NCI-H510A (cell line): Measurements from ENCODE around the gene PFDN2.
"Not testable (repeated sequence)": the region's sequence is repeated elsewhere in the genome, so short reads cannot be mapped to it uniquely, and the experiment has no call there.

Source experiments
- DNase-seq: peaks from one replicate; lab custom pipeline; 2025; lab: John Stamatoyannopoulos, UW

PFDN2 gene

GRCh38 chr1:161138431-161138830 lies 20.6 kb upstream of the PFDN2 start:
- DNase-seq: no peak

GRCh38 chr1:161137881-161138280 lies 20.0 kb upstream of the PFDN2 start:
- DNase-seq: no peak

- no peak for DNase-seq
Observed at GRCh38 chr1:161133220-161133740, 15.4 kb upstream of the PFDN2 start.

- peak; percentile 97 for DNase-seq
Observed at GRCh38 chr1:161132410-161133219, 14.8 kb upstream of the PFDN2 start, which contains the start of gene DEDD. Gene DEDD, minus strand, starts transcription at chr1:161132667. Its CDS starts 8,205 bp downstream, at chr1:161124462.

GRCh38 chr1:161131523-161132409 lies 13.9 kb upstream of the PFDN2 start:
- DNase-seq: no peak

- DNase-seq: no peak
Observed at GRCh38 chr1:161130266-161130665, 12.4 kb upstream of the PFDN2 start.

- no peak for DNase-seq
Observed at GRCh38 chr1:161128591-161129420, 11.0 kb upstream of the PFDN2 start.

- DNase-seq: no peak
Observed at GRCh38 chr1:161127649-161128048, 9.8 kb upstream of the PFDN2 start.

GRCh38 chr1:161122967-161123366 lies 5.1 kb upstream of the PFDN2 start:
- no peak for DNase-seq

GRCh38 chr1:161121834-161122233 lies 4.0 kb upstream of the PFDN2 start:
- DNase-seq: no peak

- no peak for DNase-seq
Observed at GRCh38 chr1:161121042-161121650, 3.3 kb upstream of the PFDN2 start.

- DNase-seq: no peak
Observed at GRCh38 chr1:161119092-161119903, 1.5 kb upstream of the PFDN2 start.

- DNase-seq: not testable (repeated sequence)
Observed at GRCh38 chr1:161115961-161116360, 1.9 kb downstream of the PFDN2 start.

- DNase-seq: no peak
Observed at GRCh38 chr1:161115132-161115711, 2.6 kb downstream of the PFDN2 start.

- DNase-seq: no peak
Observed at GRCh38 chr1:161114556-161114955, 3.3 kb downstream of the PFDN2 start.

GRCh38 chr1:161113915-161114314 lies 3.9 kb downstream of the PFDN2 start:
- no peak for DNase-seq

- DNase-seq: no peak
Observed at GRCh38 chr1:161111527-161111926, 6.3 kb downstream of the PFDN2 start.

GRCh38 chr1:161111117-161111516 lies 6.7 kb downstream of the PFDN2 start:
- DNase-seq: no peak

- DNase-seq: no peak
Observed at GRCh38 chr1:161106431-161106830, 11.4 kb downstream of the PFDN2 start.

- no peak for DNase-seq
Observed at GRCh38 chr1:161100556-161100955, 17.3 kb downstream of the PFDN2 start.
